ENCODE measurements around the gene REV3L. TPM values are rescaled to one million over a fixed set of nuclear protein-coding genes. Genes with fewer than 3 reads are reported as not detected.

The REV3L gene
- total RNA-seq, 1 experiment from 2014 or later = 5.3 TPM

DNA sequence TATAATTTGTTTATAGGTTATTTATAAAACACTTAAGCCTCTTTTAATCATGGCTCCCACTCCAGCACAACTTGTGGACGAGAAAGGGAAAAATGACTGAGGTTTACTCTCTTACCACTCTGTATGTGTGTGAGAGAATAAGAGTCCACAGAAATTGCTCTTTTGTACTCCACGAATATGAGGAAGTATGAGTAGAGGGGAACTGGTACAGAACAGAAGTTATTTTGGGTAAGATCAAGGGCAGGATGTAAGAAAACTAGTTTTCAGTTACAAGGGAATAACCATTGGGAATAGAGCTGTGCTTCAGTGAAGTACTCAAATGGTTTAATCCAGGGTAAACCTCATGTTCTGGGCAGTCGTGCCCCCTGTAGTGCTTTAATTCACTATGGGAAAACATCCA lies 72.6 kb downstream of the REV3L start:
- Histone ChIP-seq H3K23ac (ENCODE audit: insufficient read length, low read depth, low read length) (no peak overlapping the region), H2BK15ac (ENCODE audit: low read depth, low read length) (no peak overlapping the region), H3K27me3 (ENCODE audit: insufficient read depth, low read length) (no peaks in the 10 kb centered on the region), H3K14ac (ENCODE audit: insufficient read depth, low read length) (no peak overlapping the region), H3K4ac (ENCODE audit: low read depth, low read length) (no peak overlapping the region), H3K4me2 (ENCODE audit: insufficient read depth, insufficient read length, low read length) (no peak overlapping the region), H4K5ac (ENCODE audit: insufficient read length, low read depth, low read length) (no peak overlapping the region), H3K27ac (ENCODE audit: insufficient read length, low read depth, low read length) (no peak overlapping the region), H2AFZ (ENCODE audit: low read length) (no peak overlapping the region), H4K8ac (replicated peaks; ENCODE audit: insufficient read length, low read depth, low read length) (no peak overlapping the region), H3K79me2 (ENCODE audit: insufficient read depth, low read length) (no peaks in the 10 kb centered on the region), H2AK5ac (ENCODE audit: insufficient read length, low read length) (no peak overlapping the region), H3K79me1 (ENCODE audit: insufficient read depth, low read depth, low read length, poor library complexity, severe bottlenecking) (no peaks in the 10 kb centered on the region), H2BK5ac (ENCODE audit: insufficient read length, low read length) (no peak overlapping the region), H3K56ac (ENCODE audit: insufficient read length, low read depth, low read length) (no peak overlapping the region), H4K91ac (ENCODE audit: insufficient read length, low read depth, low read length) (no peak overlapping the region), H3K9me3 (ENCODE audit: control insufficient read depth, low read depth, low read length) (no peaks in the 10 kb centered on the region), H2BK12ac (ENCODE audit: insufficient read length, low read depth, low read length) (no peak overlapping the region), H2BK120ac (ENCODE audit: low read depth, low read length, poor library complexity, severe bottlenecking) (no peak overlapping the region), H3K23me2 (ENCODE audit: insufficient read length, low read depth, low read length, poor library complexity, severe bottlenecking) (no peaks in the 10 kb centered on the region), H4K20me1 (ENCODE audit: control insufficient read depth, insufficient read depth, insufficient read length) (no peaks in the 10 kb centered on the region), H3T11ph (ENCODE audit: low read length) (no peak overlapping the region), H2BK20ac (ENCODE audit: low read depth, low read length, poor library complexity, severe bottlenecking) (no peak overlapping the region), H3K18ac (ENCODE audit: insufficient read length, low read depth, low read length) (no peak overlapping the region), H3K4me1 (ENCODE audit: insufficient read depth, low read length) (no peaks in the 10 kb centered on the region), H3K9ac (ENCODE audit: extremely low read depth, insufficient read length, low read length) (no peak overlapping the region)
- no peak overlapping the region for H3K27ac Mint-ChIP-seq
- H3K9me3 Mint-ChIP-seq = no peaks in the 10 kb centered on the region
- H3K36me3 Mint-ChIP-seq (ENCODE audit: insufficient read depth in 1 of 3, low read depth in 3 of 3) = peaks cover 0 to 4% (median 0%) of the 10 kb centered on the region in 3 experiments; a peak in 1 of 7 replicates
- DNase-seq = no peak
- no CpG with 5 or more reads among the region's 3 CpGs for WGBS (ENCODE audit: extremely low coverage, insufficient read length, low lambda C conversion rate)
- TF ChIP-seq, protein P1, sequence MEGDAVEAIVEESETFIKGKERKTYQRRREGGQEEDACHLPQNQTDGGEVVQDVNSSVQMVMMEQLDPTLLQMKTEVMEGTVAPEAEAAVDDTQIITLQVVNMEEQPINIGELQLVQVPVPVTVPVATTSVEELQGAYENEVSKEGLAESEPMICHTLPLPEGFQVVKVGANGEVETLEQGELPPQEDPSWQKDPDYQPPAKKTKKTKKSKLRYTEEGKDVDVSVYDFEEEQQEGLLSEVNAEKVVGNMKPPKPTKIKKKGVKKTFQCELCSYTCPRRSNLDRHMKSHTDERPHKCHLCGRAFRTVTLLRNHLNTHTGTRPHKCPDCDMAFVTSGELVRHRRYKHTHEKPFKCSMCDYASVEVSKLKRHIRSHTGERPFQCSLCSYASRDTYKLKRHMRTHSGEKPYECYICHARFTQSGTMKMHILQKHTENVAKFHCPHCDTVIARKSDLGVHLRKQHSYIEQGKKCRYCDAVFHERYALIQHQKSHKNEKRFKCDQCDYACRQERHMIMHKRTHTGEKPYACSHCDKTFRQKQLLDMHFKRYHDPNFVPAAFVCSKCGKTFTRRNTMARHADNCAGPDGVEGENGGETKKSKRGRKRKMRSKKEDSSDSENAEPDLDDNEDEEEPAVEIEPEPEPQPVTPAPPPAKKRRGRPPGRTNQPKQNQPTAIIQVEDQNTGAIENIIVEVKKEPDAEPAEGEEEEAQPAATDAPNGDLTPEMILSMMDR (conservative IDR thresholded peaks at IDR 0.05) = no peak
- no peaks in the 10 kb centered on the region for H3K27me3 Mint-ChIP-seq (ENCODE audit: low read depth)
- peaks cover 0 to 5% of the 10 kb centered on the region in 2 experiments; a peak in 1 of 4 replicates for H3K4me1 Mint-ChIP-seq
- no peak overlapping the region for H3K4me3 Mint-ChIP-seq

Measured in H9 (cell line).